ENCODE data around the gene PIM1. TPM values are rescaled to one million over a fixed set of nuclear protein-coding genes. Genes with fewer than 3 reads are reported as not detected.

Gene PIM1
- total RNA-seq, 1 experiment from 2014 or later, result 33.3 TPM

GRCh38 chr6:37222125-37222967 lies 52.4 kb downstream of the PIM1 start:
- DNase-seq (ENCODE audit: low read depth), result peak; percentile 92

GRCh38 chr6:37222992-37223391 lies 53.0 kb downstream of the PIM1 start:
- DNase-seq (ENCODE audit: low read depth), result no peak

Other genes with a start within 250 kb of the PIM1 start
- 0.06 TPM in 1 of 2 replicates, not detected in the other for gene PI16, start 215.4 kb upstream of the PIM1 start, total RNA-seq (2014; rRNA removed; shearing (Covaris generic))
- 279 and 292 TPM in 2 replicates for gene MTCH1, start 184.0 kb upstream of the PIM1 start, total RNA-seq (2014; rRNA removed; shearing (Covaris generic))
- gene FGD2, start 164.5 kb upstream of the PIM1 start, total RNA-seq (2014; rRNA removed; shearing (Covaris generic)), result not detected in 2 replicates
- 6.1 and 7.7 TPM in 2 replicates for gene TBC1D22B, start 87.6 kb downstream of the PIM1 start, total RNA-seq (2014; rRNA removed; shearing (Covaris generic))
- 0.12 and 0.40 TPM in 2 replicates for gene TMEM217, start 88.0 kb downstream of the PIM1 start, total RNA-seq (2014; rRNA removed; shearing (Covaris generic))
- 40.3 and 73.5 TPM in 2 replicates for gene RNF8, start 183.8 kb downstream of the PIM1 start, total RNA-seq (2014; rRNA removed; shearing (Covaris generic))

Measured in Daoy (cell line).